SK-N-SH (cell line): ENCODE measurements around the gene MOGAT3. TPM values are rescaled to one million over a fixed set of nuclear protein-coding genes. Genes with fewer than 3 reads are reported as not detected.

Experiments used
- CTCF ChIA-PET: fragments of 300-600, 350-600 bp; formaldehyde crosslinking; extraction: SDS; loops from one replicate; lab custom pipeline; 2021; lab: Yijun Ruan, JAX
- POLR2A ChIA-PET: fragments of 350-600 bp; sonication (Branson Sonifier 250); formaldehyde crosslinking; extraction: SDS; loops from one replicate; lab custom pipeline; 2020; ENCODE audit warnings: antibody characterized with exemption, inconsistent platforms; lab: Yijun Ruan, JAX
- DNase-seq: peaks from one replicate; pipeline ENCODE4 v3.0.0; 2012
- H2AFZ ChIP-seq: fragments of 200-600 bp; sonication (generic); 2 replicates; pipeline ENCODE4 v1.8.1; 2016; ENCODE audit warnings: antibody characterized with exemption, mild to moderate bottlenecking, low read depth
- H3F3A ChIP-seq: fragments of 200-600 bp; sonication (generic); replicated peaks from 2 replicates; pipeline ENCODE3; 2016; ENCODE audit warnings: antibody characterized with exemption, mild to moderate bottlenecking; ENCODE audit not compliant: insufficient read depth
- H3K27ac ChIP-seq, 2 experiments: fragments of 200-500 bp in 1 of 2; fragments of 200-600 bp in 1 of 2; sonication (Bioruptor generic) in 1 of 2; sonication (generic), shearing (Covaris generic) in 1 of 2; 2 replicates each; pipeline versions ENCODE4 v1.5.1 to v1.6.1; 2014 to 2016; ENCODE audit warnings: low read depth in 2 of 2, inconsistent platforms in 1 of 2, low read length in 1 of 2, mild to moderate bottlenecking in 1 of 2, mixed read lengths in 1 of 2
- H3K27me3 ChIP-seq: fragments of 200-600 bp; sonication (generic), shearing (Covaris generic); 2 replicates; pipeline ENCODE4 v1.6.1; 2016; ENCODE audit warnings: mixed run types; ENCODE audit not compliant: insufficient read depth
- H3K36me3 ChIP-seq, 2 experiments: fragments of 200-500 bp in 1 of 2; fragments of 200-600 bp in 1 of 2; sonication (Bioruptor generic) in 1 of 2; sonication (generic) in 1 of 2; replicated peaks in 1 of 2; 2 replicates each; pipeline versions ENCODE3 to v1.5.1; 2014 to 2016; ENCODE audit warnings: low read length in 1 of 2, mild to moderate bottlenecking in 1 of 2; ENCODE audit not compliant: insufficient read depth in 2 of 2, control insufficient read depth in 1 of 2
- H3K4me1 ChIP-seq, 2 experiments: fragments of 200-500 bp in 1 of 2; fragments of 200-600 bp in 1 of 2; sonication (Bioruptor generic) in 1 of 2; sonication (generic), shearing (Covaris generic) in 1 of 2; 2 replicates each; pipeline versions ENCODE4 v1.5.1 to v1.6.1; 2014 to 2016; ENCODE audit warnings: low read depth in 1 of 2, low read length in 1 of 2, mixed run types in 1 of 2; ENCODE audit not compliant: insufficient read depth in 2 of 2, control insufficient read depth in 1 of 2
- H3K4me2 ChIP-seq: fragments of 200-600 bp; sonication (generic), shearing (Covaris generic); 2 replicates; pipeline ENCODE4 v1.6.1; 2017; ENCODE audit warnings: mixed run types
- H3K4me3 ChIP-seq, 2 experiments: fragments of 200-500 bp in 1 of 2; fragments of 200-600 bp in 1 of 2; sonication (Bioruptor generic) in 1 of 2; sonication (generic), shearing (Covaris generic) in 1 of 2; 2 replicates each; pipeline versions ENCODE4 v1.5.1 to v1.8.1; 2014 to 2016; ENCODE audit warnings: low read depth in 2 of 2, inconsistent platforms in 1 of 2, low read length in 1 of 2, mild to moderate bottlenecking in 1 of 2, mixed read lengths in 1 of 2, moderate library complexity in 1 of 2
- H3K79me2 ChIP-seq: fragments of 200-600 bp; sonication (generic); 2 replicates; pipeline ENCODE4 v1.8.1; 2017; ENCODE audit warnings: mild to moderate bottlenecking; ENCODE audit not compliant: insufficient read depth
- H3K9ac ChIP-seq: fragments of 200-600 bp; sonication (generic); 2 replicates; pipeline ENCODE4 v1.6.1; 2017; ENCODE audit warnings: mixed run types
- H3K9me2 ChIP-seq: fragments of 200-600 bp; sonication (generic); 2 replicates; pipeline ENCODE4 v1.6.1; 2017; ENCODE audit warnings: mixed run types
- H3K9me3 ChIP-seq: fragments of 200-600 bp; sonication (generic); 2 replicates; pipeline ENCODE4 v1.6.1; 2017; ENCODE audit warnings: mixed run types, mild to moderate bottlenecking, moderate library complexity
- H4K20me1 ChIP-seq: fragments of 200-600 bp; sonication (generic); 2 replicates; pipeline ENCODE4 v1.6.1; 2017; ENCODE audit warnings: mild to moderate bottlenecking, mixed run types; ENCODE audit not compliant: insufficient read depth
- CHD2 ChIP-seq: fragments of 150-350 bp; IDR thresholded peaks from 2 replicates; pipeline ENCODE4 v1.6.1; 2018; ENCODE audit warnings: low read length; ENCODE audit not compliant: partially characterized antibody
- CTCF ChIP-seq: fragments of 200-600 bp; sonication (generic); IDR thresholded peaks from 2 replicates; pipeline ENCODE4 v1.6.1; 2017; ENCODE audit warnings: antibody characterized with exemption, mild to moderate bottlenecking, moderate library complexity
- EP300 ChIP-seq, 2 experiments: IDR thresholded peaks; 2 replicates each; pipeline versions ENCODE4 v1.4.0 to v1.6.1; 2012; ENCODE audit warnings: borderline replicate concordance in 1 of 2, low read depth in 1 of 2, low read length in 1 of 2
- FOXJ3 ChIP-seq: sonication (generic); formaldehyde crosslinking; IDR thresholded peaks from 2 replicates; pipeline ENCODE4 v1.5.1; 2020; ENCODE audit warnings: mild to moderate bottlenecking, missing genetic modification reagents
- GABPA ChIP-seq: IDR thresholded peaks from 2 replicates; pipeline ENCODE4 v1.4.0; 2012; ENCODE audit warnings: low read depth, mild to moderate bottlenecking
- JUND ChIP-seq: IDR thresholded peaks from 2 replicates; pipeline ENCODE4 v1.4.0; 2012
- MEF2A ChIP-seq: IDR thresholded peaks from 2 replicates; pipeline ENCODE4 v1.4.0; 2012; ENCODE audit warnings: low read depth, borderline replicate concordance
- RFX5 ChIP-seq: IDR thresholded peaks from 2 replicates; pipeline ENCODE4 v1.6.1; 2012; ENCODE audit warnings: mild to moderate bottlenecking, improper control_type of control experiment, low read length
- RXRA ChIP-seq: IDR thresholded peaks from 2 replicates; pipeline ENCODE4 v1.4.0; 2012; ENCODE audit warnings: low read depth, mild to moderate bottlenecking, borderline replicate concordance
- WGBS: methylation state at CpG from one replicate; pipeline ENCODE4 v1.1.6; 2017; ENCODE audit warnings: low lambda C conversion rate; 5-methylcytosine and 5-hydroxymethylcytosine counted together
- polyA plus RNA-seq, 3 experiments: library from polyadenylated mRNA; depleted of rRNA; stranded (reverse); fragments of >200 nt; gene quantifications; 2 replicates each; pipeline ENCODE4 v1.2.3, GENCODE V29; 2012
- TF ChIP-seq, protein P1 (sequence below): IDR thresholded peaks from 2 replicates; pipeline ENCODE4 v1.6.1; 2012; ENCODE audit warnings: mild to moderate bottlenecking, low read depth, low read length, moderate library complexity
- TF ChIP-seq, protein P2 (sequence below): IDR thresholded peaks from 2 replicates; pipeline ENCODE4 v1.4.0; 2012; ENCODE audit warnings: low read depth
- TF ChIP-seq, protein P3 (sequence below): IDR thresholded peaks from 2 replicates; pipeline ENCODE4 v1.4.0; 2012; ENCODE audit warnings: low read depth, borderline replicate concordance
- TF ChIP-seq, protein P4 (sequence below): fragments of 150-350 bp; IDR thresholded peaks from 2 replicates; pipeline ENCODE4 v1.6.1; 2017; ENCODE audit warnings: antibody characterized with exemption, low read length, low read depth, borderline replicate concordance

Gene MOGAT3
- polyA plus RNA-seq, 1 of the 3 experiments (the other 2 are of a cell fraction): not detected

DNA sequence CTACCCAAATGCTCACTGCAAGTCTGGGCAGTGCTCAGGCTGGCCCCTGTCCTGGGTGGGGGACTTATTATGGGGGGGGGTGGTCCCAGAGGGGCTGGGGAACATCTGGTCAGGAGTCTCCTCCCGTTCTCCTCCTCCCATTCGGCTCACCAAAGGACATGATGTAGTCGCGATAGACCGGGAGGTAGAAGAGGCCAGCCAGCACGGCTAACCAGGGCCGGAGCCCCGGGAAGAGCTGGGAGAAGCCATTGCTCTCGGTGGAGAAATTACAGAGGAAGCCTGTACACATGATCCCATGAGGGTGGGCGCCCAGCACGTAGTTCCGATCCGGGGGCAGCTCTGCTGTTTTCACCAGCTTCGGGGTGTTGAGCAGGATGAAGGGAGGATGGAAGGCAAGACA lies 2.4 kb downstream of the MOGAT3 start (continued):
- TF ChIP-seq, protein P1, sequence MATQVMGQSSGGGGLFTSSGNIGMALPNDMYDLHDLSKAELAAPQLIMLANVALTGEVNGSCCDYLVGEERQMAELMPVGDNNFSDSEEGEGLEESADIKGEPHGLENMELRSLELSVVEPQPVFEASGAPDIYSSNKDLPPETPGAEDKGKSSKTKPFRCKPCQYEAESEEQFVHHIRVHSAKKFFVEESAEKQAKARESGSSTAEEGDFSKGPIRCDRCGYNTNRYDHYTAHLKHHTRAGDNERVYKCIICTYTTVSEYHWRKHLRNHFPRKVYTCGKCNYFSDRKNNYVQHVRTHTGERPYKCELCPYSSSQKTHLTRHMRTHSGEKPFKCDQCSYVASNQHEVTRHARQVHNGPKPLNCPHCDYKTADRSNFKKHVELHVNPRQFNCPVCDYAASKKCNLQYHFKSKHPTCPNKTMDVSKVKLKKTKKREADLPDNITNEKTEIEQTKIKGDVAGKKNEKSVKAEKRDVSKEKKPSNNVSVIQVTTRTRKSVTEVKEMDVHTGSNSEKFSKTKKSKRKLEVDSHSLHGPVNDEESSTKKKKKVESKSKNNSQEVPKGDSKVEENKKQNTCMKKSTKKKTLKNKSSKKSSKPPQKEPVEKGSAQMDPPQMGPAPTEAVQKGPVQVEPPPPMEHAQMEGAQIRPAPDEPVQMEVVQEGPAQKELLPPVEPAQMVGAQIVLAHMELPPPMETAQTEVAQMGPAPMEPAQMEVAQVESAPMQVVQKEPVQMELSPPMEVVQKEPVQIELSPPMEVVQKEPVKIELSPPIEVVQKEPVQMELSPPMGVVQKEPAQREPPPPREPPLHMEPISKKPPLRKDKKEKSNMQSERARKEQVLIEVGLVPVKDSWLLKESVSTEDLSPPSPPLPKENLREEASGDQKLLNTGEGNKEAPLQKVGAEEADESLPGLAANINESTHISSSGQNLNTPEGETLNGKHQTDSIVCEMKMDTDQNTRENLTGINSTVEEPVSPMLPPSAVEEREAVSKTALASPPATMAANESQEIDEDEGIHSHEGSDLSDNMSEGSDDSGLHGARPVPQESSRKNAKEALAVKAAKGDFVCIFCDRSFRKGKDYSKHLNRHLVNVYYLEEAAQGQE: no peak
- no peak for TF ChIP-seq RFX5
- TF ChIP-seq, protein P2, sequence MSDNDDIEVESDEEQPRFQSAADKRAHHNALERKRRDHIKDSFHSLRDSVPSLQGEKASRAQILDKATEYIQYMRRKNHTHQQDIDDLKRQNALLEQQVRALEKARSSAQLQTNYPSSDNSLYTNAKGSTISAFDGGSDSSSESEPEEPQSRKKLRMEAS: no peak

- Histone ChIP-seq H2AFZ (no peak overlapping the region), H3F3A (no peaks in the 10 kb centered on the region), H3K9me3 (no peaks in the 10 kb centered on the region), H3K4me3 (no peak overlapping the region), H3K9me2 (no peaks in the 10 kb centered on the region), H3K79me2 (no peaks in the 10 kb centered on the region), H3K27me3 (no peaks in the 10 kb centered on the region; the same call in 1 of the 2 replicates), H3K4me1 (no peaks in the 10 kb centered on the region), H3K27ac (no peak overlapping the region), H3K9ac (no peak overlapping the region), H3K4me2 (no peak overlapping the region)
- WGBS: 88% methylated on average over 21 of the region's 21 CpGs
- DNase-seq: peak; percentile 40
- TF ChIP-seq, protein P2: no peak
- TF ChIP-seq EP300 (IDR thresholded peaks at IDR 0.05; ENCODE audit: borderline replicate concordance in 1 of 2, low read depth in 1 of 2, low read length in 1 of 2) (no peak), JUND (no peak), CHD2 (no peak), GABPA (no peak), FOXJ3 (CRISPR knock-in tag) (no peak), RXRA (no peak), MEF2A (no peak), CTCF (no peak)
- TF ChIP-seq, protein P3, sequence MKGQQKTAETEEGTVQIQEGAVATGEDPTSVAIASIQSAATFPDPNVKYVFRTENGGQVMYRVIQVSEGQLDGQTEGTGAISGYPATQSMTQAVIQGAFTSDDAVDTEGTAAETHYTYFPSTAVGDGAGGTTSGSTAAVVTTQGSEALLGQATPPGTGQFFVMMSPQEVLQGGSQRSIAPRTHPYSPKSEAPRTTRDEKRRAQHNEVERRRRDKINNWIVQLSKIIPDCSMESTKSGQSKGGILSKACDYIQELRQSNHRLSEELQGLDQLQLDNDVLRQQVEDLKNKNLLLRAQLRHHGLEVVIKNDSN: no peak
- TF ChIP-seq, protein P4, sequence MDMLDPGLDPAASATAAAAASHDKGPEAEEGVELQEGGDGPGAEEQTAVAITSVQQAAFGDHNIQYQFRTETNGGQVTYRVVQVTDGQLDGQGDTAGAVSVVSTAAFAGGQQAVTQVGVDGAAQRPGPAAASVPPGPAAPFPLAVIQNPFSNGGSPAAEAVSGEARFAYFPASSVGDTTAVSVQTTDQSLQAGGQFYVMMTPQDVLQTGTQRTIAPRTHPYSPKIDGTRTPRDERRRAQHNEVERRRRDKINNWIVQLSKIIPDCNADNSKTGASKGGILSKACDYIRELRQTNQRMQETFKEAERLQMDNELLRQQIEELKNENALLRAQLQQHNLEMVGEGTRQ: no peak
- TF ChIP-seq, all 33 proteins: peak for 0
- POLR2A ChIA-PET: interaction anchor here (0.6 kb wide), 1 partner anchor 44 kb away, joined by 5 read pairs; no protein-coding TSS in a partner anchor
- H3K36me3 ChIP-seq: no peaks in the 10 kb centered on the region
- no peaks in the 10 kb centered on the region for H4K20me1 ChIP-seq
- CTCF ChIA-PET: interaction anchor here (1.5 to 1.8 kb wide), 2 partner anchors 20 to 54 kb away, joined by 3 to 13 read pairs; partner anchors contain the start of gene ZNHIT1
These were observed 2.8 kb downstream of the MOGAT3 start for GRCh38 chr7:101197991-101198390.
